Sigmoid colon (tissue), 4 donors: Measurements from ENCODE around the gene PIGQ.

Experiments
- CTCF ChIP-seq, 4 experiments: fragments of 450-650 bp in 3 of 4; fragments of 200-600 bp in 1 of 4; IDR thresholded peaks; one replicate each; pipeline ENCODE4 v1.5.1; 2016 to 2019; ENCODE audit warnings: antibody characterized with exemption in 4 of 4, mild to moderate bottlenecking in 3 of 4, moderate library complexity in 2 of 4
- POLR2A ChIP-seq, 2 donors: fragments of 450-650 bp; IDR thresholded peaks; one replicate each; pipeline ENCODE4 v1.6.1; 2016; ENCODE audit warnings: antibody characterized with exemption in 2 of 2, mild to moderate bottlenecking in 2 of 2, moderate library complexity in 2 of 2
- POLR2AphosphoS5 ChIP-seq, 4 donors: sonication (generic); formaldehyde crosslinking; IDR thresholded peaks; one replicate each; pipeline ENCODE4 v1.6.1; 2017; ENCODE audit warnings: antibody characterized with exemption in 4 of 4

GRCh38 chr16:559021-559380 lies 10.8 kb upstream of the PIGQ start:
- TF ChIP-seq POLR2A (IDR thresholded peaks at IDR 0.05) (no peak), CTCF (IDR thresholded peaks at IDR 0.05) (no peak), POLR2AphosphoS5 (IDR thresholded peaks at IDR 0.05) (no peak)
